Umbilical cord (tissue), 2 donors: ENCODE data around the gene ARL2. TPM values are rescaled to one million over a fixed set of nuclear protein-coding genes. Genes with fewer than 3 reads are reported as not detected.
"Not testable (repeated sequence)": the region's sequence is repeated elsewhere in the genome, so short reads cannot be mapped to it uniquely, and the experiment has no call there.

ENCODE experiments used
- DNase-seq: peaks from one replicate; pipeline ENCODE4 v3.0.0-alpha.2; 2015; ENCODE audit warnings: low spot score
- total RNA-seq: library from RNA; depleted of rRNA; stranded (reverse); fragments of >200 nt; gene quantifications from one replicate; pipeline ENCODE4 v1.2.3, GENCODE V29; 2014; ENCODE audit warnings: low replicate concordance; ENCODE audit not compliant: insufficient read depth

The ARL2 gene
- 60.2 TPM for total RNA-seq

GRCh38 chr11:65013888-65014725 lies at the start of gene ARL2:
TSS of gene ARL2 (plus strand) at chr11:65014160. CDS start at chr11:65014208, 48 bp downstream.
- DNase-seq = peak; percentile 96

- DNase-seq = no peak
Measured at GRCh38 chr11:64967375-64967774, 46.6 kb upstream of the ARL2 start.

GRCh38 chr11:64969209-64969608 lies 44.8 kb upstream of the ARL2 start:
- DNase-seq = no peak

- DNase-seq = no peak
Measured at GRCh38 chr11:64970731-64971151, 43.2 kb upstream of the ARL2 start.

- DNase-seq = peak; percentile 80
Measured at GRCh38 chr11:64971421-64972233, 42.3 kb upstream of the ARL2 start, which contains the start of gene MAJIN. TSS of gene MAJIN (minus strand) at chr11:64972108. CDS start at chr11:64959405, 12,703 bp downstream.

- no peak for DNase-seq
Measured at GRCh38 chr11:64974124-64974523, 39.8 kb upstream of the ARL2 start.

GRCh38 chr11:64976651-64977050 lies 37.3 kb upstream of the ARL2 start:
- DNase-seq = no peak

GRCh38 chr11:64983339-64983738 lies 30.6 kb upstream of the ARL2 start:
- not testable (repeated sequence) for DNase-seq

- DNase-seq = no peak
Measured at GRCh38 chr11:64987998-64988854, 25.7 kb upstream of the ARL2 start.

- DNase-seq = no peak
Measured at GRCh38 chr11:64989416-64989815, 24.5 kb upstream of the ARL2 start.

- DNase-seq = peak; percentile 71
Measured at GRCh38 chr11:64990222-64990923, 23.6 kb upstream of the ARL2 start.

- DNase-seq = no peak
Measured at GRCh38 chr11:64994318-64994717, 19.6 kb upstream of the ARL2 start.

GRCh38 chr11:64996327-64996709 lies 17.6 kb upstream of the ARL2 start:
- no peak for DNase-seq

- peak; percentile 66 for DNase-seq
Measured at GRCh38 chr11:64996710-64997380, 17.1 kb upstream of the ARL2 start, which contains the start of gene BATF2. TSS of gene BATF2 (minus strand) at chr11:64996971. CDS start at chr11:64996914, 57 bp downstream.

- DNase-seq = no peak
Measured at GRCh38 chr11:64998141-64998540, 15.8 kb upstream of the ARL2 start.

- DNase-seq = no peak
Measured at GRCh38 chr11:64998690-64999431, 15.1 kb upstream of the ARL2 start.

GRCh38 chr11:64999478-64999877 lies 14.5 kb upstream of the ARL2 start:
- DNase-seq = no peak

GRCh38 chr11:65002706-65003105 lies 11.3 kb upstream of the ARL2 start:
- peak; percentile 7 for DNase-seq

GRCh38 chr11:65003282-65003681 lies 10.7 kb upstream of the ARL2 start:
- DNase-seq = peak; percentile 20
